ENCODE data around the gene UMODL1. TPM values are rescaled to one million over a fixed set of nuclear protein-coding genes. Genes with fewer than 3 reads are reported as not detected.

The UMODL1 gene
- total RNA-seq, 1 donor from 2014 or later: not detected

- DNase-seq (ENCODE audit: low spot score): no peak
- no peak for TF ChIP-seq CTCF (IDR thresholded peaks at IDR 0.05; ENCODE audit: unreplicated experiment)
- Mint-ChIP-seq H3K9me3 (ENCODE audit: unreplicated experiment) (no peaks in the 10 kb centered on the region), H3K27ac (ENCODE audit: unreplicated experiment) (no peak overlapping the region), H3K4me3 (ENCODE audit: unreplicated experiment) (no peak overlapping the region), H3K36me3 (ENCODE audit: low read depth, unreplicated experiment) (no peaks in the 10 kb centered on the region), H3K4me1 (ENCODE audit: unreplicated experiment) (peaks cover 21% of the 10 kb centered on the region), H3K27me3 (ENCODE audit: unreplicated experiment) (peaks cover 9% of the 10 kb centered on the region)
Measured at GRCh38 chr21:42062236-42063022, 8.7 kb upstream of the UMODL1 start.

- Mint-ChIP-seq H3K4me3 (ENCODE audit: unreplicated experiment) (no peak overlapping the region), H3K27me3 (ENCODE audit: unreplicated experiment) (peaks cover 5% of the 10 kb centered on the region), H3K9me3 (ENCODE audit: unreplicated experiment) (no peaks in the 10 kb centered on the region), H3K36me3 (ENCODE audit: low read depth, unreplicated experiment) (no peaks in the 10 kb centered on the region), H3K4me1 (ENCODE audit: unreplicated experiment) (peaks cover 17% of the 10 kb centered on the region), H3K27ac (ENCODE audit: unreplicated experiment) (no peak overlapping the region)
- TF ChIP-seq CTCF (IDR thresholded peaks at IDR 0.05; ENCODE audit: unreplicated experiment): no peak
- no peak for DNase-seq (ENCODE audit: low spot score)
Measured at GRCh38 chr21:42063191-42063570, 7.9 kb upstream of the UMODL1 start.

- H3K27me3 Mint-ChIP-seq (ENCODE audit: unreplicated experiment): peaks cover 5% of the 10 kb centered on the region
- H3K36me3 Mint-ChIP-seq (ENCODE audit: low read depth, unreplicated experiment): no peaks in the 10 kb centered on the region
- TF ChIP-seq CTCF (IDR thresholded peaks at IDR 0.05; ENCODE audit: unreplicated experiment): no peak
- H3K27ac Mint-ChIP-seq (ENCODE audit: unreplicated experiment): peak overlapping the region; percentile 48
- H3K4me3 Mint-ChIP-seq (ENCODE audit: unreplicated experiment): no peak overlapping the region
- no peak for DNase-seq (ENCODE audit: low spot score)
- peaks cover 13% of the 10 kb centered on the region for H3K4me1 Mint-ChIP-seq (ENCODE audit: unreplicated experiment)
- no peaks in the 10 kb centered on the region for H3K9me3 Mint-ChIP-seq (ENCODE audit: unreplicated experiment)
Measured at GRCh38 chr21:42063571-42064521, 7.3 kb upstream of the UMODL1 start.

- no peak overlapping the region for H3K27ac Mint-ChIP-seq (ENCODE audit: unreplicated experiment)
- no peaks in the 10 kb centered on the region for H3K36me3 Mint-ChIP-seq (ENCODE audit: low read depth, unreplicated experiment)
- H3K4me3 Mint-ChIP-seq (ENCODE audit: unreplicated experiment): no peak overlapping the region
Measured at GRCh38 chr21:42066521-42066920, 4.6 kb upstream of the UMODL1 start.

More at GRCh38 chr21:42066521-42066920, 4.6 kb upstream of the UMODL1 start:
- DNase-seq (ENCODE audit: low spot score): no peak
- TF ChIP-seq CTCF (IDR thresholded peaks at IDR 0.05; ENCODE audit: unreplicated experiment): no peak
- Mint-ChIP-seq H3K4me1 (ENCODE audit: unreplicated experiment) (peaks cover 6% of the 10 kb centered on the region), H3K27me3 (ENCODE audit: unreplicated experiment) (peaks cover 4% of the 10 kb centered on the region), H3K9me3 (ENCODE audit: unreplicated experiment) (no peaks in the 10 kb centered on the region)

Data from endothelial cell (in vitro differentiated cells).